Trophoblast cell (in vitro differentiated cells and primary cell): Measurements from ENCODE around the gene COL4A1.

Experiments used
- DNase-seq, 2 donors: peaks; one replicate each; pipeline ENCODE4 v3.0.0-alpha.2; 2016
- H2AFZ ChIP-seq: 2 replicates; pipeline ENCODE4 v1.6.1; 2013; ENCODE audit warnings: low read length, moderate library complexity, mild to moderate bottlenecking; ENCODE audit not compliant: insufficient read depth, poor library complexity
- H2AK5ac ChIP-seq: 2 replicates; pipeline ENCODE4 v1.6.1; 2013; ENCODE audit warnings: mild to moderate bottlenecking, low read length
- H2BK120ac ChIP-seq: 2 replicates; pipeline ENCODE4 v1.6.1; 2013; ENCODE audit warnings: low read length, mild to moderate bottlenecking, moderate library complexity; ENCODE audit not compliant: insufficient read depth, poor library complexity
- H2BK12ac ChIP-seq: 2 replicates; pipeline ENCODE4 v1.6.1; 2013; ENCODE audit warnings: mild to moderate bottlenecking, low read length, moderate library complexity
- H2BK5ac ChIP-seq: 2 replicates; pipeline ENCODE4 v1.6.1; 2013; ENCODE audit warnings: low read length, low read depth, moderate library complexity, mild to moderate bottlenecking; ENCODE audit not compliant: poor library complexity
- H3K14ac ChIP-seq: 2 replicates; pipeline ENCODE4 v1.6.1; 2013; ENCODE audit warnings: mild to moderate bottlenecking, low read length
- H3K18ac ChIP-seq: 2 replicates; pipeline ENCODE4 v1.6.1; 2013; ENCODE audit warnings: mild to moderate bottlenecking, low read length
- H3K23ac ChIP-seq: 2 replicates; pipeline ENCODE4 v1.6.1; 2013; ENCODE audit warnings: low read length
- H3K27ac ChIP-seq: 2 replicates; pipeline ENCODE4 v1.5.1; 2013; ENCODE audit warnings: low read depth, mild to moderate bottlenecking, inconsistent platforms, low read length, moderate library complexity
- H3K27me3 ChIP-seq: 2 replicates; pipeline ENCODE4 v1.6.1; 2013; ENCODE audit warnings: inconsistent platforms, mild to moderate bottlenecking, low read length, moderate library complexity; ENCODE audit not compliant: insufficient read depth
- H3K36me3 ChIP-seq, 2 experiments: 1 replicate in 1 of 2; 2 replicates in 1 of 2; pipeline ENCODE4 v1.6.1; 2013; ENCODE audit warnings: low read length in 2 of 2, mild to moderate bottlenecking in 2 of 2, moderate library complexity in 1 of 2; ENCODE audit not compliant: insufficient read depth in 2 of 2, control insufficient read depth in 1 of 2
- H3K4ac ChIP-seq: 2 replicates; pipeline ENCODE4 v1.6.1; 2013; ENCODE audit warnings: low read depth, mild to moderate bottlenecking, low read length, moderate library complexity
- H3K4me1 ChIP-seq, 2 experiments: 1 replicate in 1 of 2; 2 replicates in 1 of 2; pipeline ENCODE4 v1.6.1; 2013; ENCODE audit warnings: low read length in 2 of 2, mild to moderate bottlenecking in 2 of 2, moderate library complexity in 1 of 2; ENCODE audit not compliant: insufficient read depth in 2 of 2, control insufficient read depth in 1 of 2
- H3K4me2 ChIP-seq: 2 replicates; pipeline ENCODE4 v1.6.1; 2013; ENCODE audit warnings: inconsistent platforms, mild to moderate bottlenecking, low read length, moderate library complexity
- H3K4me3 ChIP-seq: 2 replicates; pipeline ENCODE4 v1.5.1; 2013; ENCODE audit warnings: mild to moderate bottlenecking, low read depth, low read length, inconsistent platforms
- H3K79me1 ChIP-seq: one replicate; pipeline ENCODE4 v1.6.1; 2013; ENCODE audit warnings: low read length
- H3K79me2 ChIP-seq: 2 replicates; pipeline ENCODE4 v1.6.1; 2013; ENCODE audit warnings: low read length, mild to moderate bottlenecking; ENCODE audit not compliant: control insufficient read depth, insufficient read depth, poor library complexity
- H3K9ac ChIP-seq: 2 replicates; pipeline ENCODE4 v1.6.1; 2013; ENCODE audit warnings: mild to moderate bottlenecking, low read length
- H3K9me3 ChIP-seq: 2 replicates; pipeline ENCODE4 v1.6.1; 2013; ENCODE audit warnings: low read depth, mild to moderate bottlenecking, control low read depth, inconsistent platforms, low read length; ENCODE audit not compliant: insufficient read depth
- H4K12ac ChIP-seq: 2 replicates; pipeline ENCODE4 v1.6.1; 2013; ENCODE audit warnings: low read depth, mild to moderate bottlenecking, low read length, moderate library complexity
- H4K8ac ChIP-seq: 2 replicates; pipeline ENCODE4 v1.6.1; 2013; ENCODE audit warnings: low read depth, mild to moderate bottlenecking, low read length, moderate library complexity
- H4K91ac ChIP-seq: one replicate; pipeline ENCODE4 v1.6.1; 2013; ENCODE audit warnings: low read depth, mild to moderate bottlenecking, low read length, moderate library complexity
- WGBS: extraction: QIAGEN DNeasy Blood & Tissue Kit; methylation state at CpG from one replicate; pipeline ENCODE4 v1.1.7; 2013; ENCODE audit warnings: missing lambda C conversion rate; ENCODE audit not compliant: insufficient read length, insufficient coverage; ENCODE audit errors: extremely low coverage; 5-methylcytosine and 5-hydroxymethylcytosine counted together

Gene COL4A1

DNA sequence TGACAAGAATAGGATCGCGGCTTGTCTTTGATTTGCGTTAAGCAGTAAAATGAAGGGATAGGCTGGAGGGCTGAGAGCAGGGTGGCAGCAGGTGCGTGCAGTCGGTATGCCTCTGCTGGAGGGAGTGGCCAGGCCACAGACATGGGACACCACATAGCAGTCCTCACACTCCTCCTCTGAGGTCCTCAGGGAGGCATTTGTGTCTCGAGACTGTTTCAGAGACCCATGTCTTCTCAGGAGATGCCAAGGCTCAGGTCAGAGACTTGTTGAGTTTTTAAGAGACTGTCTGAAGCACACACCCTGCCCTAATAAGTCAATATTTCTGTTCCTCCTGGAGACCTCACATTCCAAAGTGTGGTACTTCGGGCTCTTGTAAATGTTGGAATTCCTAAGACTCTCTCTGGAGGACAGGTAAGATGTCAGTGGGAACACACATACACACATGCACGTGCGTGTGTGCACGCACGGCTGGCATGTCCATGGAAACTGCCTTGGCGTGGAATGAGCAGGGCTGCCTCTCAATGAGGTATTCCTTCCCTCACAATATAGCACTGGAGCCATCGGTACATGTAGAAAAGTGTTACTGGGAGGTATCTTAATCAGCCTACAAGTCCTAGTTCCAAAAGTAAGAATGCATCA lies 46.5 kb upstream of the COL4A1 start:
- Histone ChIP-seq H3K79me2 (peaks cover 6% of the 10 kb centered on the region), H2BK120ac (no peak overlapping the region), H3K4me1 (peaks cover 27 to 42% of the 10 kb centered on the region in 2 experiments), H2AFZ (no peak overlapping the region), H3K9me3 (no peaks in the 10 kb centered on the region), H2BK12ac (peak overlapping the region; percentile 23), H3K79me1 (peaks cover 21% of the 10 kb centered on the region), H3K27ac (no peak overlapping the region), H3K36me3 (peaks cover 9 to 23% of the 10 kb centered on the region in 2 experiments), H3K4me2 (no peak overlapping the region), H3K9ac (no peak overlapping the region), H3K27me3 (no peaks in the 10 kb centered on the region), H3K23ac (no peak overlapping the region), H3K4ac (peak overlapping the region; percentile 31), H2BK5ac (no peak overlapping the region), H2AK5ac (no peak overlapping the region), H3K4me3 (no peak overlapping the region), H3K14ac (peak overlapping the region; percentile 40), H4K91ac (no peak overlapping the region), H4K12ac (no peak overlapping the region), H4K8ac (no peak overlapping the region), H3K18ac (peak overlapping the region; percentile 75)
- no peak for DNase-seq
- no CpG with 5 or more reads among the region's 13 CpGs for WGBS

- Histone ChIP-seq H3K9me3 (no peaks in the 10 kb centered on the region), H4K12ac (no peak overlapping the region), H4K91ac (peak overlapping the region; percentile 20), H3K79me1 (peaks cover 25% of the 10 kb centered on the region), H3K18ac (peak overlapping the region; percentile 74), H3K4me1 (peaks cover 32 to 46% of the 10 kb centered on the region in 2 experiments), H2BK5ac (peak overlapping the region; percentile 11), H2AFZ (peak overlapping the region; percentile 44), H3K27ac (no peak overlapping the region), H2AK5ac (peak overlapping the region; percentile 51), H3K23ac (no peak overlapping the region), H3K9ac (no peak overlapping the region), H3K79me2 (peaks cover 7% of the 10 kb centered on the region), H2BK12ac (peak overlapping the region; percentile 46), H3K36me3 (peaks cover 5 to 18% of the 10 kb centered on the region in 2 experiments), H3K4ac (peak overlapping the region; percentile 74), H3K27me3 (no peaks in the 10 kb centered on the region), H3K14ac (peak overlapping the region; percentile 67), H4K8ac (peak overlapping the region; percentile 36), H2BK120ac (peak overlapping the region; percentile 46), H3K4me2 (no peak overlapping the region), H3K4me3 (no peak overlapping the region)
- no CpG with 5 or more reads among the region's 8 CpGs for WGBS
- no peak for DNase-seq
These were observed 45.8 kb upstream of the COL4A1 start for GRCh38 chr13:110352735-110353134.

DNA sequence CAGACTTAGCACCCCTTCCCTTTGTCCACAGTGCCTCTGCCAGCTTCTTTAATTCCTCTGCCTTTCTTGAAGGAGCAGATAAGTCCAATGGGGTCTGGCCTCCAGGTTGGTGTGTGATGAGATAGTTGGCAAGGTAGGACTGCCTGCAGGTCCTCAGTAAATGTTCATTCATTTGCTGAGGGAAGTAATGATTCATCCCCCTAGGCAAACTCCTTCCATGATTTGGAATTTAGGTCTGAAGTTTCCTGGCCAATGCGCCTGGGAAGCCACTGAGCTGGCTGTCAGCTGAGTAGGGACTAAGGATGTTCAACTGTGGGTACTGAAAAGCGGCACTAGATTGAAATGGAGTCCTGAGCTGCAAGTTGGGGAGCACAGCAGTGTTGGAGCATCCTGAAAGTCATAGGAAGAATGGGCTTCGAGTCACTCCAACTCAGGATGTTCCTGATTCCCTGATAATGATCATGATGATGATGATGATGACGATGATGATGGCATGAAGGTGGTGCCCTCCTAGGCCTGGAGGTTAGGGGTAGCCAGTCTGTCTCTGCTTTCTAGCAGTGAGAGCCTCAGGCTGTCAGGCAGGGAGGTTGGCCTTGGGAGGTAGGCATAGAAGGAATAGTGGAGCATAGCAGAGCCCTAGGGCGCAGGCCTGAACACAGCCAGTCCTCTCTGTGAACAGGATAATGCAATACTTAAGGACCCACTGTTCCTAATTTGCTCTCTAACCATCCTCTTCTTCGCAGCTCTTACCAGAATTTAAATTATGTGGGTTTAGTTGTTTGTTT lies 44.9 kb upstream of the COL4A1 start:
- peaks cover 41 to 55% of the 10 kb centered on the region in 2 experiments for H3K4me1 ChIP-seq
- no peak overlapping the region for H2AK5ac ChIP-seq
- H3K9ac ChIP-seq, result no peak overlapping the region
- no peaks in the 10 kb centered on the region for H3K27me3 ChIP-seq
- H3K79me2 ChIP-seq, result peaks cover 8% of the 10 kb centered on the region
- H3K4me3 ChIP-seq, result no peak overlapping the region
- H4K12ac ChIP-seq, result no peak overlapping the region
- H3K9me3 ChIP-seq, result no peaks in the 10 kb centered on the region
- H3K23ac ChIP-seq, result no peak overlapping the region
- H3K36me3 ChIP-seq, result peaks cover under 1 to 10% of the 10 kb centered on the region in 2 experiments
- H2BK12ac ChIP-seq, result no peak overlapping the region
- DNase-seq, result no peak
- H3K4ac ChIP-seq, result no peak overlapping the region
- H3K79me1 ChIP-seq, result peaks cover 29% of the 10 kb centered on the region
- no peak overlapping the region for H4K8ac ChIP-seq
- no CpG with 5 or more reads among the region's 6 CpGs for WGBS
- no peak overlapping the region for H3K18ac ChIP-seq
- no peak overlapping the region for H2BK5ac ChIP-seq
- H3K27ac ChIP-seq, result no peak overlapping the region
- no peak overlapping the region for H4K91ac ChIP-seq
- H3K14ac ChIP-seq, result no peak overlapping the region
- no peak overlapping the region for H2BK120ac ChIP-seq
- H3K4me2 ChIP-seq, result no peak overlapping the region
- no peak overlapping the region for H2AFZ ChIP-seq

GRCh38 chr13:110350509-110350908 lies 43.6 kb upstream of the COL4A1 start:
- Histone ChIP-seq H3K23ac (no peak overlapping the region), H3K18ac (peak overlapping the region; percentile 57), H2AK5ac (peak overlapping the region; percentile 37), H2BK120ac (peak overlapping the region; percentile 60), H3K79me1 (peaks cover 41% of the 10 kb centered on the region), H2AFZ (no peak overlapping the region), H4K8ac (peak overlapping the region; percentile 8), H3K27ac (peak overlapping the region; percentile 16), H2BK5ac (no peak overlapping the region), H3K79me2 (peaks cover 9% of the 10 kb centered on the region), H3K4ac (peak overlapping the region; percentile 77), H3K9ac (no peak overlapping the region), H3K36me3 (peaks cover 9 to 11% of the 10 kb centered on the region in 2 experiments), H3K4me3 (no peak overlapping the region), H4K12ac (no peak overlapping the region), H3K27me3 (no peaks in the 10 kb centered on the region), H3K4me2 (no peak overlapping the region), H3K4me1 (peaks cover 47 to 62% of the 10 kb centered on the region in 2 experiments), H3K9me3 (no peaks in the 10 kb centered on the region), H2BK12ac (peak overlapping the region; percentile 8), H4K91ac (peak overlapping the region; percentile 28), H3K14ac (peak overlapping the region; percentile 23)
- DNase-seq, result no peak
- WGBS, result no CpG with 5 or more reads among the region's 3 CpGs
